NB4 (cell line): Measurements from ENCODE around the gene DGKH.

Source experiments
- POLR2A ChIP-seq: IDR thresholded peaks from 2 replicates; pipeline ENCODE4 v1.6.1; 2011; ENCODE audit warnings: mild to moderate bottlenecking; ENCODE audit not compliant: insufficient read length; ENCODE audit errors: extremely low read depth
- TF ChIP-seq, protein P1 (sequence below): IDR thresholded peaks from one replicate; pipeline ENCODE4 v1.5.1; 2012; ENCODE audit warnings: low read depth, low read length

GRCh38 chr13:42039457-42039945 is 8.9 kb upstream of the DGKH start:
- TF ChIP-seq POLR2A = no peak
- TF ChIP-seq, protein P1, sequence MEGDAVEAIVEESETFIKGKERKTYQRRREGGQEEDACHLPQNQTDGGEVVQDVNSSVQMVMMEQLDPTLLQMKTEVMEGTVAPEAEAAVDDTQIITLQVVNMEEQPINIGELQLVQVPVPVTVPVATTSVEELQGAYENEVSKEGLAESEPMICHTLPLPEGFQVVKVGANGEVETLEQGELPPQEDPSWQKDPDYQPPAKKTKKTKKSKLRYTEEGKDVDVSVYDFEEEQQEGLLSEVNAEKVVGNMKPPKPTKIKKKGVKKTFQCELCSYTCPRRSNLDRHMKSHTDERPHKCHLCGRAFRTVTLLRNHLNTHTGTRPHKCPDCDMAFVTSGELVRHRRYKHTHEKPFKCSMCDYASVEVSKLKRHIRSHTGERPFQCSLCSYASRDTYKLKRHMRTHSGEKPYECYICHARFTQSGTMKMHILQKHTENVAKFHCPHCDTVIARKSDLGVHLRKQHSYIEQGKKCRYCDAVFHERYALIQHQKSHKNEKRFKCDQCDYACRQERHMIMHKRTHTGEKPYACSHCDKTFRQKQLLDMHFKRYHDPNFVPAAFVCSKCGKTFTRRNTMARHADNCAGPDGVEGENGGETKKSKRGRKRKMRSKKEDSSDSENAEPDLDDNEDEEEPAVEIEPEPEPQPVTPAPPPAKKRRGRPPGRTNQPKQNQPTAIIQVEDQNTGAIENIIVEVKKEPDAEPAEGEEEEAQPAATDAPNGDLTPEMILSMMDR = no peak
